HG02763 (cell line): ENCODE measurements around the gene PTP4A2.
"Not testable (repeated sequence)": the region's sequence is repeated elsewhere in the genome, so short reads cannot be mapped to it uniquely, and the experiment has no call there.

ENCODE experiments used
- ATAC-seq: cut with Tn5 transposase; IDR thresholded peaks from one replicate; pipeline ENCODE4 v1.9.1; 2021; ENCODE audit warnings: mild to moderate bottlenecking, moderate library complexity; ENCODE audit not compliant: unreplicated experiment

Gene PTP4A2

DNA sequence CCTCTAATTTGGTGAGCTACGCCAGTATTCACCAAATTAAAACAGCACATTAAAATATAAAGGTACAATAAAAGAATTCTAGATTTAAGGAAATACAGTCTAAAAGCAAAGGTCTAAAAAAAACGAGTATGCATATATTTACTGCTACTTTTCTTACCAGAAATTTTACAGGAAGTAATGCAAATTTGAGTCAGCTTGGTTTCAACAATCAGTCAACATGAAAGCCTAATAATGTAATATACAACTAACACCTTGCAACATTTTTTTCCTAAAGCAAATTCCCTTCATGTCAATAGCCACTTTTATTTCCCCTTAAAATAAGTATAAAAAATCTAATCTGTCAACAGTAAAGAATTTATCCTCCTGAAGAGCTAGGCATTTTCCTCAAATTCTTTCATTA is 11.9 kb downstream of the PTP4A2 start:
- no peak for ATAC-seq

DNA sequence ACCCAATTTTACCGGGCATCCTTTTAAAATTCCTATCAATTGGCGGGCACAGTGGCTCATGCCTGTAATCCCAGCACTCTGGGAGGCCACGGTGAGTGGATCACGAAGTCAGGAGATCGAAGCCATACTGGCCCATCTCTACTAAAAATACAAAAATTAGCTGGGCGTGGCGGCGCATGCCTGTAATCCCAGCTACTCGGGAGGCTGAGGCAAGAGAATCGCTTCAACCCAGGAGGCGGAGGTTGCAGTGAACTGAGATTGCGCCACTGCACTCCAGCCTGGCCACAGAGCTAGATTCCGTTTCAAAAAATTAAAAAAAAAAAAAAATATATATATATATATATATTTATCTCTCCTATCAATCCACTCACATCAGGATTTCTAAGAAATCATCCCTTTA is 12.3 kb downstream of the PTP4A2 start:
- ATAC-seq: not testable (repeated sequence)

DNA sequence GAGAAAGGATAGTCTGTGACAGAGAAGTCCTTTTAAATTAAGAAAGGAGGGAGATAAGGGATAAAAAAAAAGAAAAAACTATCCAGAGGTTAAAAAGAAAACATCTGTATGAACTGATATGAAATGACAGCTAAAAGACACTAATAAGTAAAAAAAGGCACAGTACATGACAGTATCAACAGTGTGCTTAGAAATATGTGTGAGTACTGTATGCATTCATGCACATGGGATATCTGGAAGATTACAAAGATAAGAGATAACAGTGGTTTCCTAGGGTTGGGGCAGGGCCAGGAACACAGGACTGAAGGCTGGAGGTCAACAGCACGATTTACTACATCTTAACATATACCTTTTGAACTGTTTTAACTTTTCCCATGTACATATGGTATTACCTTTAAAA is 13.3 kb downstream of the PTP4A2 start:
- no peak for ATAC-seq

DNA sequence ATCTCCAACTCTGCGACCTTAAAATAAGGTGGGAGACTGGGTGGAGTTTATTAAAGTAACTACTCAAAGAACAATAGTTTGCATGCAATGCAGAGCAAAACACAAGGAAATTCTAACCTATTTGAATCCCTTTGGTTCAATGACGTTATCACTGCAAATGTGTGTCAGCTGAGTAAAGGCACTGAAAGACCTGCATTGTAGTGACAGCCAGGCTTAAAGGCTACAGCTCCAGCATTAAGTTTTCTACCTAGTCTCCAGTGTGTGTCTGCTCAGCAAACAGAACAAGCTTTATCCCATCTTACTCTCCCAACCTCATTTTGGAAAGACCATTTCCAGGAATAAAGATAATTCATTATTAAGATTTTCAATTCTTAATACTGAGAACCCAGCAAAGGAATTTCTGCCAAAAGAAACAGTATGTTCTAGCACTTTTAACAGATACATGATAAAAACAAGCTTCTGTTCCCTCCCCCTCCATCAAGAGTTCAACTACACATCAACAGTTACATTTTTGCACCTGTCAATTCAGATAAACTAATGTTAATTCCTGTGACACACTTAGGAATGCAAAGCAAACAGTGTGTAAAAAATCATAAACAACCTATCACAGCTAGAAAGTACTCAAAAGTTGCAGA is 14.2 kb downstream of the PTP4A2 start:
- no peak for ATAC-seq

- ATAC-seq: no peak
These were observed 17.2 kb downstream of the PTP4A2 start for GRCh38 chr1:31920956-31921355.

DNA sequence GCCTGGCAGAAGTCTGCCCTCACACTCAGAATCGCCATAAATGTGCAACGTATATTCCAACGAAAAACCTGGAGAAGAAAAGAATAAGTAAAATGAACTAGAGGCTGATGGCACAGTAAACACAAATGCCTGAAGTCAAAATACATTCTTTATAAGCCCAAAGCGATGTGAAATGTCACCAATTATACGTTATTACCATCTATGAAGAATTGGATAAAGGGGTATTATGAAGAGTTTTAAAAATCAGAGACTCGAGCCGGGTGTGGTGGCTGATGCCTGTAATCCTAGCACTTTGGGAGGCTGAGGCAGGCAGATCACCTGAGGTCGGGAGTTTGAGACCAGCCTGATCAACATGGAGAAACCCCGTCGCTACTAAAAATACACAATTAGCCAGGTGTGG is 18.6 kb downstream of the PTP4A2 start:
- no peak for ATAC-seq

DNA sequence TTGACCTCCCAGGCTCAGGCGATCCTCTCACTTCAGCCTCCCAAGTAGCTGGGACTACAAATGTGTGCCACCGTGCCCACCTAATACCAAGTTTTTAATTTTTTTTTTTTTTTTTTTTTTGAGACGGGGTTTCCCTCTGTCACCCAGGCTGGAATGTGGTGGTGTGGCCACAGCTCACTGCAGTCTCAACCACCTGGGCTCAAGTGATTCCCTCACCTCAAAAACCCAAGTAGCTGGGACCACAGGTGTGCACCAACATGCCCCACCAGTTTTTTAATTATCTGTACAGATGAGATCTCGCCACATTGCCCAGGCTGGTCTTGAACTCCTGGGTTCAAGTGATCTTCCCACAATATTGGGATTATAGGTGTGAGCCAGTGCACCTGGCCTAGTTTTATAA is 22.7 kb downstream of the PTP4A2 start:
- ATAC-seq: no peak

- no peak for ATAC-seq
These were observed 24.2 kb downstream of the PTP4A2 start for GRCh38 chr1:31913968-31914367.

DNA sequence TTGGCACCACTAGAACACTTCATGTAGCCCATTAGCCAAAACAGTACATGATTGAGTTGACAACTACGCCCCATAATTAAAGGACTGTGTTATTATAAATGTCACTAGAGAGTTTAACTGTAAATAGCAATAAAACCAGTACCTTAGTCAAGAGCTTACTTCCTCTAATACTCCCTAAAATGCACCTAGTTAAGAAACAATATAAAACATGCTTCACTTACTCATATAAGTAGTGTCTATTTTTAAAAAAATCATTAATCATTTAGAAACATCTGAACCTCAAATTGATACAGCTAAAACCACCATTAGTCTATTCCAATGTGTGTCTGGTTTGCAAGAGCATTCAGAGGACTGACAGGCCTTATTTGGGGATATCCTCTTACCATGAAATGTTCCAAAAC is 25.3 kb downstream of the PTP4A2 start:
- ATAC-seq: no peak

GRCh38 chr1:31911994-31912780 is 26.0 kb downstream of the PTP4A2 start:
- ATAC-seq: no peak

GRCh38 chr1:31910933-31911332 is 27.2 kb downstream of the PTP4A2 start:
- no peak for ATAC-seq

GRCh38 chr1:31909691-31910090 is 28.5 kb downstream of the PTP4A2 start:
- ATAC-seq: no peak

GRCh38 chr1:31906557-31906956 is 31.6 kb downstream of the PTP4A2 start:
- no peak for ATAC-seq

DNA sequence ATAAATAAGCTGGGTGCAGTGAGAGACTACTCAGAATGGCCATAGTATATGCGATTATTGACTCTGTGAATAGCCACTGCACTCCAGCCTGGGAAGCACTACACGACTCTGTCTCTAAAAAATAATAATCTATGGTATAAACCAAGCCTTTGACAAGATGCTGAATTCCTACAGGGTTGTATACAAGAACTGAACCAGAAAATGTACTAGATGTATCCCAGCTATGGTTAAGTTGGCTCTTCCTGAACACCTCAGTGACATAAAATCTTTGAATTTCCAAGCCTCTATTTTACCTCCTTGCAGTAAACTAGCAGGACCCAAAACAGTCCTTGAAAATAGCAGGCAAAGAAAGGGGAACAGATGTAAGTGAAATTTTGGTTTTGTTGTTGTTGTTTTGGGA is 32.5 kb downstream of the PTP4A2 start:
- ATAC-seq: no peak

DNA sequence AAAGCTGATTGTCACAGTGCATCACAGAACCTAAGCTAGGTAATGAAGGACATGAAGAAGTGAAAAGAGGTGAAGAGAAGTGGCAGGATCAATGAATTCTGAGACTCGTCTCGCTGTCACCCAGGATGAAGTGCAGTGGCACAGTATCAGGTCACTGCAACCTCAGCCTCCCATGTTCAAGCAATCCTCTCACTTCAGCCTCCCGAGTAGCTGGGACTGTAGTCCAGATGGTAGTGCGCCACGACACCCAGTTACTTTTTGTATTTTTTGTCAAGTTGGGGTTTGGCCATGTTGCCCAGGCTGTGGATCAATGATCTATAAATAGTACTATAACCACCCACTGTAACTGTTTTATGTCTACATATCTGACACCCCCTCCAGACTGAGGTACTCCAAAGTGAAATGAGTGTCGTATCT is 33.1 kb downstream of the PTP4A2 start:
- ATAC-seq: no peak

DNA sequence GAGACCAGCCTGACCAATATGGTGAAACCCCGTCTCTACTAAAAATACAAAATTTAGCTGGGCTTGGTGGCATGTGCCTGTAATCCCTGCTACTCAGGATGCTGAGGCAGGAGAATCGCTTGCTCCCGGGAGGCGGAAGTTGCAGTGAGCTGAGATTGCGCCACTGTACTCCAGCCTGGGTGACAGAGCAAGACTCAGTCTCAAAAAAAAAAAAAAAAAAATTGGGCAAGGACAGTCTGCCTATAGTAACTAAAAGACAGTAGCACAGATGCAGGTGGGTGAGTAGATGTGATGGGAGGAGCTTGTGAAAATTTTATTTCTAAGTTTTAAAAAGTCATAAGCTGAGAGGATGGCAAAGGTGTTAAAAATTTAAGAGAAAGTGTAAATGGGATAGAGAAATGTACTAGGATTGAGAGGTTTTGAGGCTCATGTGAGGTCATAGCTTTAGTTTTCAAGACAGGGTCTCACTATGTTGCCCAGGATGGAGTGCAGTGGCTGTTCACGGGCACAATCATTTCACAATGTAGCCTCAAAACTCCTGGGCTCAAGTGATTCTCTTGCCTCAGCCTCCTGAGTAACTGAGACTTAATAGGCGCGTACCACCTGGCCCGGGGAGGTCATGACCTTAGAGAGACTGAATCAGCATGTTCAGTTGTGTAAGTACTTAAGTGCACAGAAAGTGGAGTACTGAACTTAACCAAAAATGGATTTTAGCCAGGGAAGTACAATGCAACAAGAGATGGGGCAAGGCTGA is 33.7 kb downstream of the PTP4A2 start:
- ATAC-seq: no peak

GRCh38 chr1:31902510-31902860 is 35.7 kb downstream of the PTP4A2 start:
- ATAC-seq: no peak

GRCh38 chr1:31901838-31902509 is 36.2 kb downstream of the PTP4A2 start:
- ATAC-seq: no peak

GRCh38 chr1:31900790-31901189 is 37.4 kb downstream of the PTP4A2 start:
- ATAC-seq: no peak

DNA sequence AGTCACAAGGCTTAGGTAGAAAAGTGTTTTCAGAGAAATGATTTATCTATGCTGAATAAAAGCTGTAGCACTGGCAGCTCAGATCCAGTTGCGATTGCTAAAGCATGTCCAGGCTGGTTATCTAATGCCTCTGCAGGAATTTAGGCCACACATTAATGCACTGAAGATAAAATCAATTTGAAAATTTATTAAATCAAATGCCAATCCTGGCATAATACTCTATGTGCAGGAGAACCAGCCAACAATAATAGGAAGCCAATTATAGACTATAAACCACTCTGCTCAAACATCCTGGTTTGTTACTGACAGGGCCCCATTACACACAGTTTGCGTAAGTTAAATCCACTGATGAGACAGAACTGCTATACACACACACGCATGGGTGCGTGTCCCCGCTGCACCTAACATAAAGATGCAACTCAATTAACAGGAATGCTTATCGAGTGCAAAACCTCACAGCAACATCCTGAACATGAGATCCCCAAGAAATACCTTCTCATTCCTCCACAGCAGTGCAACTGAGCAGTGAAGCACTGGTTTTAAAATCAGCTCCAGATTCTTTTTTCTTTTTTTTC is 40.6 kb downstream of the PTP4A2 start:
- ATAC-seq: no peak
